ENCODE results near the gene HPN.

GRCh38 chr19:35073516-35073915 is 32.0 kb downstream of the HPN start:
- no peak for TF ChIP-seq CTCF (tag by site-specific recombination; IDR thresholded peaks at IDR 0.05)
- TF ChIP-seq PRDM10 (tag by site-specific recombination; IDR thresholded peaks at IDR 0.05) = no peak
- TF ChIP-seq ZNF510 (tag by site-specific recombination; IDR thresholded peaks at IDR 0.05; ENCODE audit: insufficient replicate concordance) = no peak
- TF ChIP-seq ZNF707 (tag by site-specific recombination; IDR thresholded peaks at IDR 0.05) = no peak
- no peak for TF ChIP-seq IKZF3 (tag by site-specific recombination; IDR thresholded peaks at IDR 0.05)
- no peak for TF ChIP-seq ZNF529 (tag by site-specific recombination; IDR thresholded peaks at IDR 0.05; ENCODE audit: insufficient replicate concordance)
- TF ChIP-seq ZNF785 (tag by site-specific recombination; IDR thresholded peaks at IDR 0.05) = no peak
- no peak for TF ChIP-seq ZNF157 (tag by site-specific recombination; IDR thresholded peaks at IDR 0.05)
- no peak for TF ChIP-seq ZNF174 (tag by site-specific recombination; IDR thresholded peaks at IDR 0.05)
